ENCODE results near the gene PLA2G5.

The PLA2G5 gene

GRCh38 chr1:20061866-20062265 lies 8.1 kb upstream of the PLA2G5 start:
- TF ChIP-seq ZNF70 (CRISPR knock-in tag; IDR thresholded peaks at IDR 0.05) (no peak), ZNF565 (CRISPR knock-in tag; conservative IDR thresholded peaks at IDR 0.05; ENCODE audit: low read depth) (no peak), ZNF8 (CRISPR knock-in tag; IDR thresholded peaks at IDR 0.05) (no peak)
- ATAC-seq, result no peak

GRCh38 chr1:20063861-20064292 lies 6.1 kb upstream of the PLA2G5 start:
- ATAC-seq, result no peak

GRCh38 chr1:20068722-20069121 lies 1.3 kb upstream of the PLA2G5 start:
- no peak for TF ChIP-seq ZNF8 (CRISPR knock-in tag; IDR thresholded peaks at IDR 0.05)
- no peak for ATAC-seq

More at GRCh38 chr1:20063861-20064292, 6.1 kb upstream of the PLA2G5 start:
- TF ChIP-seq TSHZ2 (CRISPR knock-in tag; IDR thresholded peaks at IDR 0.05), result no peak
- TF ChIP-seq POU6F1 (CRISPR knock-in tag; IDR thresholded peaks at IDR 0.05; ENCODE audit: borderline replicate concordance, low read depth), result no peak
- no peak for TF ChIP-seq TOX (CRISPR knock-in tag; IDR thresholded peaks at IDR 0.05; ENCODE audit: borderline replicate concordance)
- TF ChIP-seq CSRNP3 (CRISPR knock-in tag; IDR thresholded peaks at IDR 0.05), result no peak
- no peak for TF ChIP-seq PPARA (CRISPR knock-in tag; IDR thresholded peaks at IDR 0.05; ENCODE audit: borderline replicate concordance)
- no peak for TF ChIP-seq ZNF70 (CRISPR knock-in tag; IDR thresholded peaks at IDR 0.05)
- TF ChIP-seq SNAI2 (CRISPR knock-in tag; IDR thresholded peaks at IDR 0.05), result no peak
- no peak for TF ChIP-seq GLIS3 (CRISPR knock-in tag; IDR thresholded peaks at IDR 0.05)
- no peak for TF ChIP-seq PATZ1 (CRISPR knock-in tag; IDR thresholded peaks at IDR 0.05; ENCODE audit: borderline replicate concordance)
- TF ChIP-seq ZC3H10 (CRISPR knock-in tag; IDR thresholded peaks at IDR 0.05), result no peak
- no peak for TF ChIP-seq ZFP3 (CRISPR knock-in tag; IDR thresholded peaks at IDR 0.05)
- no peak for TF ChIP-seq ZNF565 (CRISPR knock-in tag; conservative IDR thresholded peaks at IDR 0.05; ENCODE audit: low read depth)
- TF ChIP-seq ZFP30 (CRISPR knock-in tag; IDR thresholded peaks at IDR 0.05), result no peak
- no peak for TF ChIP-seq BACH2 (CRISPR knock-in tag; IDR thresholded peaks at IDR 0.05; ENCODE audit: borderline replicate concordance)
- no peak for TF ChIP-seq ESRRG (CRISPR knock-in tag; IDR thresholded peaks at IDR 0.05)

GRCh38 chr1:20070357-20070756 lies 363 bp downstream of the PLA2G5 start:
- TF ChIP-seq CREB5 (CRISPR knock-in tag; IDR thresholded peaks at IDR 0.05; ENCODE audit: low read depth) (no peak), ZNF8 (CRISPR knock-in tag; IDR thresholded peaks at IDR 0.05) (no peak)
- no peak for ATAC-seq

GRCh38 chr1:20071416-20071815 lies 1.4 kb downstream of the PLA2G5 start:
- ATAC-seq, result no peak
- TF ChIP-seq ZNF8 (CRISPR knock-in tag; IDR thresholded peaks at IDR 0.05), result no peak
- TF ChIP-seq PPARA (CRISPR knock-in tag; IDR thresholded peaks at IDR 0.05; ENCODE audit: borderline replicate concordance), result no peak
- no peak for TF ChIP-seq ZNF565 (CRISPR knock-in tag; conservative IDR thresholded peaks at IDR 0.05; ENCODE audit: low read depth)
- TF ChIP-seq CSDC2 (CRISPR knock-in tag; IDR thresholded peaks at IDR 0.05), result no peak
- no peak for TF ChIP-seq SNAI2 (CRISPR knock-in tag; IDR thresholded peaks at IDR 0.05)
- TF ChIP-seq ZFP3 (CRISPR knock-in tag; IDR thresholded peaks at IDR 0.05), result no peak
- TF ChIP-seq ZFP30 (CRISPR knock-in tag; IDR thresholded peaks at IDR 0.05), result no peak
- TF ChIP-seq RARB (CRISPR knock-in tag; IDR thresholded peaks at IDR 0.05), result no peak
- no peak for TF ChIP-seq ESRRG (CRISPR knock-in tag; IDR thresholded peaks at IDR 0.05)
- no peak for TF ChIP-seq TSHZ2 (CRISPR knock-in tag; IDR thresholded peaks at IDR 0.05)
- no peak for TF ChIP-seq ISL1 (CRISPR knock-in tag; IDR thresholded peaks at IDR 0.05)
- TF ChIP-seq POU6F1 (CRISPR knock-in tag; IDR thresholded peaks at IDR 0.05; ENCODE audit: borderline replicate concordance, low read depth), result no peak
